Measurements from ENCODE around the gene GPATCH2L. TPM values are rescaled to one million over a fixed set of nuclear protein-coding genes. Genes with fewer than 3 reads are reported as not detected.

Gene GPATCH2L
- total and polyA plus RNA-seq, 2 experiments from 2014 or later = 18.2 to 91.4 TPM

- Histone ChIP-seq H3K9me3 (ENCODE audit: low read depth) (no peaks in the 10 kb centered on the region), H3K4me1 (ENCODE audit: low read depth) (no peaks in the 10 kb centered on the region), H3K27ac (no peak overlapping the region), H3K36me3 (no peaks in the 10 kb centered on the region), H3K27me3 (no peaks in the 10 kb centered on the region), H3K4me3 (no peak overlapping the region)
- DNase-seq (ENCODE audit: low read depth in 1 of 2, low spot score in 1 of 2) = no peak
- TF ChIP-seq CTCF (IDR thresholded peaks at IDR 0.05; ENCODE audit: low read depth, low read length) = no peak
Observed at GRCh38 chr14:76228138-76228537, 76.4 kb downstream of the GPATCH2L start.

GRCh38 chr14:76232800-76233199 is 81.1 kb downstream of the GPATCH2L start:
- H3K4me1 ChIP-seq (ENCODE audit: low read depth) = no peaks in the 10 kb centered on the region
- no peak overlapping the region for H3K27ac ChIP-seq
- H3K4me3 ChIP-seq = no peak overlapping the region
- no peak for DNase-seq (ENCODE audit: low read depth in 1 of 2, low spot score in 1 of 2)
- H3K27me3 ChIP-seq = no peaks in the 10 kb centered on the region
- H3K36me3 ChIP-seq = no peaks in the 10 kb centered on the region
- TF ChIP-seq CTCF (IDR thresholded peaks at IDR 0.05; ENCODE audit: low read depth, low read length) = no peak
- H3K9me3 ChIP-seq (ENCODE audit: low read depth) = no peaks in the 10 kb centered on the region

- TF ChIP-seq CTCF (IDR thresholded peaks at IDR 0.05; ENCODE audit: low read depth, low read length) = no peak
Observed at GRCh38 chr14:76235628-76236027, 83.9 kb downstream of the GPATCH2L start.

GRCh38 chr14:76236172-76237130 is 84.7 kb downstream of the GPATCH2L start:
- Histone ChIP-seq H3K9me3 (ENCODE audit: low read depth) (no peaks in the 10 kb centered on the region), H3K27me3 (no peaks in the 10 kb centered on the region), H3K36me3 (no peaks in the 10 kb centered on the region), H3K27ac (no peak overlapping the region), H3K4me1 (ENCODE audit: low read depth) (no peaks in the 10 kb centered on the region), H3K4me3 (no peak overlapping the region)
- peak in 1 of 2 donors; percentile 11 for DNase-seq (ENCODE audit: low read depth in 1 of 2, low spot score in 1 of 2)
- no peak for TF ChIP-seq CTCF (IDR thresholded peaks at IDR 0.05; ENCODE audit: low read depth, low read length)

More at GRCh38 chr14:76235628-76236027, 83.9 kb downstream of the GPATCH2L start:
- Histone ChIP-seq H3K4me1 (ENCODE audit: low read depth) (no peaks in the 10 kb centered on the region), H3K27me3 (no peaks in the 10 kb centered on the region), H3K36me3 (no peaks in the 10 kb centered on the region), H3K9me3 (ENCODE audit: low read depth) (no peaks in the 10 kb centered on the region), H3K4me3 (no peak overlapping the region), H3K27ac (no peak overlapping the region)
- DNase-seq (ENCODE audit: low read depth in 1 of 2, low spot score in 1 of 2) = no peak

GRCh38 chr14:76237349-76237990 is 85.7 kb downstream of the GPATCH2L start:
- no peak for DNase-seq (ENCODE audit: low read depth in 1 of 2, low spot score in 1 of 2)
- Histone ChIP-seq H3K9me3 (ENCODE audit: low read depth) (no peaks in the 10 kb centered on the region), H3K4me1 (ENCODE audit: low read depth) (no peaks in the 10 kb centered on the region), H3K27ac (no peak overlapping the region), H3K4me3 (no peak overlapping the region), H3K27me3 (no peaks in the 10 kb centered on the region), H3K36me3 (no peaks in the 10 kb centered on the region)
- no peak for TF ChIP-seq CTCF (IDR thresholded peaks at IDR 0.05; ENCODE audit: low read depth, low read length)
